Adrenal gland (tissue), 12 donors: Measurements from ENCODE around the gene CWC27. TPM values are rescaled to one million over a fixed set of nuclear protein-coding genes. Genes with fewer than 3 reads are reported as not detected.
A peak's percentile ranks its signal among the peaks of the same experiment; 100 is the strongest.

Source experiments
- DNase-seq, 7 donors: peaks; one replicate each; pipeline ENCODE4 v3.0.0-alpha.2; 2019 to 2020
- H3K27ac ChIP-seq, 5 donors: fragments of 200-600 bp; sonication (generic) in 4 of 5; 1 replicate in 3 of 5; 2 replicates in 2 of 5; pipeline versions ENCODE4 v1.5.1 to v1.8.0; 2016 to 2020; ENCODE audit warnings: mild to moderate bottlenecking in 1 of 5
- H3K27me3 ChIP-seq: fragments of 200-600 bp; 2 replicates; pipeline ENCODE4 v1.8.0; 2021
- H3K36me3 ChIP-seq, 2 donors: fragments of 200-600 bp; replicated peaks in 1 of 2; 1 replicate in 1 of 2; 2 replicates in 1 of 2; pipeline versions ENCODE4 v1.5.1 to v1.8.0; 2018 to 2022
- H3K4me1 ChIP-seq, 2 donors: fragments of 200-600 bp; replicated peaks in 1 of 2; 1 replicate in 1 of 2; 2 replicates in 1 of 2; pipeline versions ENCODE4 v1.5.1 to v1.8.0; 2018 to 2021
- H3K4me3 ChIP-seq, 4 donors: fragments of 200-600 bp; sonication (generic) in 3 of 4; one replicate each; pipeline ENCODE4 v1.5.1; 2016 to 2018
- H3K9me3 ChIP-seq, 3 donors: fragments of 200-600 bp; sonication (generic) in 1 of 3; replicated peaks in 1 of 3; 1 replicate in 2 of 3; 2 replicates in 1 of 3; pipeline versions ENCODE4 v1.5.1 to v1.8.0; 2016 to 2021
- POLR2A ChIP-seq, 2 donors: fragments of 450-650 bp; IDR thresholded peaks; one replicate each; pipeline ENCODE4 v1.6.1; 2017; ENCODE audit warnings: antibody characterized with exemption in 2 of 2, mild to moderate bottlenecking in 2 of 2, moderate library complexity in 1 of 2
- WGBS, 4 donors: extraction: QIAGEN DNeasy Blood & Tissue Kit in 2 of 4; methylation state at CpG; one replicate each; pipeline versions ENCODE4 v1.1.5 to v1.1.7; 2013 to 2017; 5-methylcytosine and 5-hydroxymethylcytosine counted together
- intact Hi-C, 2 donors: fragments of 100-400 bp; cut with DNase I; formaldehyde crosslinking; loops; one replicate each; pipeline versions ENCODE4 v1.14.1 to v1.15.0; 2022 to 2023
- polyA plus RNA-seq, 3 donors: library from polyadenylated mRNA; stranded (reverse); fragments of 200-250 nt in 2 of 3; fragments of 350-450 nt in 1 of 3; fragmentation: Illumina TruSeq in 1 of 3; extraction: RNeasy Lipid Tissue Mini Kit (QIAGEN cat#74804) in 1 of 3; gene quantifications; one replicate each; pipeline ENCODE4 v1.2.3, GENCODE V29; 2013 to 2014
- total RNA-seq, 9 donors: library from RNA; depleted of rRNA in 4 of 9; stranded (reverse); fragments of >200 nt in 4 of 9; fragments of 120-200 nt in 1 of 9; fragmentation: NEBNext Ultra II Directional in 1 of 9; extraction: Animal tissue kit (Norgen Biotek cat#: 25700) in 1 of 9; gene quantifications; one replicate each; pipeline versions ENCODE4 v1.1.0 to v1.2.4, GENCODE V29; 2013 to 2023
- TF ChIP-seq, protein P1 (sequence below), 6 experiments: fragments of 450-650 bp in 4 of 6; fragments of 200-600 bp in 2 of 6; sonication (generic) in 1 of 6; IDR thresholded peaks; 1 replicate in 5 of 6; 2 replicates in 1 of 6; pipeline versions ENCODE4 v1.5.1 to v1.8.0; 2016 to 2021; ENCODE audit warnings: antibody characterized with exemption in 6 of 6, mild to moderate bottlenecking in 2 of 6, moderate library complexity in 1 of 6
- donor health status: healthy with polysubstance abuse.
- donor health status: Bipolar disorder and iron deficiency.
- donor health status: DM: yes; HTN: yes; CAD: no.
- donor health status: DM: no; HTN: no; CAD: no.
- donor health status: DM: no; HTN: no; CAD: no.
- donor health status: DM: yes; HTN: yes; CAD: no.

Gene CWC27
- total and polyA plus RNA-seq, 12 donors = 7.3 to 31.0 (median 15.6) TPM

GRCh38 chr5:64784451-64785025, 15.8 kb downstream of the CWC27 start:
- TF ChIP-seq, protein P1, sequence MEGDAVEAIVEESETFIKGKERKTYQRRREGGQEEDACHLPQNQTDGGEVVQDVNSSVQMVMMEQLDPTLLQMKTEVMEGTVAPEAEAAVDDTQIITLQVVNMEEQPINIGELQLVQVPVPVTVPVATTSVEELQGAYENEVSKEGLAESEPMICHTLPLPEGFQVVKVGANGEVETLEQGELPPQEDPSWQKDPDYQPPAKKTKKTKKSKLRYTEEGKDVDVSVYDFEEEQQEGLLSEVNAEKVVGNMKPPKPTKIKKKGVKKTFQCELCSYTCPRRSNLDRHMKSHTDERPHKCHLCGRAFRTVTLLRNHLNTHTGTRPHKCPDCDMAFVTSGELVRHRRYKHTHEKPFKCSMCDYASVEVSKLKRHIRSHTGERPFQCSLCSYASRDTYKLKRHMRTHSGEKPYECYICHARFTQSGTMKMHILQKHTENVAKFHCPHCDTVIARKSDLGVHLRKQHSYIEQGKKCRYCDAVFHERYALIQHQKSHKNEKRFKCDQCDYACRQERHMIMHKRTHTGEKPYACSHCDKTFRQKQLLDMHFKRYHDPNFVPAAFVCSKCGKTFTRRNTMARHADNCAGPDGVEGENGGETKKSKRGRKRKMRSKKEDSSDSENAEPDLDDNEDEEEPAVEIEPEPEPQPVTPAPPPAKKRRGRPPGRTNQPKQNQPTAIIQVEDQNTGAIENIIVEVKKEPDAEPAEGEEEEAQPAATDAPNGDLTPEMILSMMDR (IDR thresholded peaks at IDR 0.05) = peak; percentile 76 to 88 (median 84)
- no peak for TF ChIP-seq POLR2A (IDR thresholded peaks at IDR 0.05)
- H3K4me3 ChIP-seq = no peak overlapping the region
- peak; percentile 53 to 90 (median 78) for DNase-seq
- no peak overlapping the region for H3K27ac ChIP-seq
- WGBS, 4 donors = 3 to 7% (median 5%) methylated on average over 3 of the region's 3 CpGs
- no peaks in the 10 kb centered on the region for H3K36me3 ChIP-seq
- no peaks in the 10 kb centered on the region for H3K9me3 ChIP-seq
- no peaks in the 10 kb centered on the region for H3K27me3 ChIP-seq
- peaks cover 3 to 4% of the 10 kb centered on the region in 2 donors for H3K4me1 ChIP-seq
- intact Hi-C loops = loop anchor here (5.0 to 10.0 kb wide), 2 partner anchors 147 to 560 kb away; no protein-coding TSS in a partner anchor

DNA sequence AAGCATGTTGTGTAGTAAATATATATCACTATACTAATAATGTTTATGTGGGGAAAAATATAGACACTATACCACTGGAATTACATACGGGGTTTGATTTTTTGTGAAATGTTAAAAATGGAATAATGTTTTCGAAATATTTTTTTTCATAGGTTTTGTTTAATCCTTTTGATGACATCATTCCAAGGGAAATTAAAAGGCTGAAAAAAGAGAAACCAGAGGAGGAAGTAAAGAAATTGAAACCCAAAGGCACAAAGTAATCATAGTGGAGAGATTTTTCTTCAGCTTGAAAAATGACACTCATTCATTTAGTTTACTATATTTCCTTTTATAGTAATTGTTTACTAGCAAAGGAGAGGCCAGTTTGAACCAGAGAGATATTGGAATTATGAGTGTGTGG, 17.6 kb downstream of the CWC27 start:
- Histone ChIP-seq H3K36me3 (no peaks in the 10 kb centered on the region), H3K9me3 (no peaks in the 10 kb centered on the region), H3K27ac (no peak overlapping the region), H3K4me1 (peaks cover 3 to 4% of the 10 kb centered on the region in 2 donors), H3K27me3 (no peaks in the 10 kb centered on the region), H3K4me3 (no peak overlapping the region)
- intact Hi-C loops = loop anchor here in 1 of 2 donors (5.0 to 10.0 kb wide), 2 partner anchors 149 to 562 kb away; no protein-coding TSS in a partner anchor
- no peak for DNase-seq
- WGBS, 4 donors = 88 to 92% (median 90%) methylated on average over 2 of the region's 2 CpGs
- TF ChIP-seq, protein P1 (IDR thresholded peaks at IDR 0.05) = no peak
- TF ChIP-seq POLR2A (IDR thresholded peaks at IDR 0.05) = no peak

GRCh38 chr5:64788156-64788555, 19.4 kb downstream of the CWC27 start:
- TF ChIP-seq, protein P1 (IDR thresholded peaks at IDR 0.05) = no peak
- TF ChIP-seq POLR2A (IDR thresholded peaks at IDR 0.05) = no peak
- H3K4me1 ChIP-seq = peaks cover 3 to 4% of the 10 kb centered on the region in 2 donors
- WGBS, 4 donors = 38 to 47% (median 42%) methylated on average over 2 of the region's 2 CpGs
- no peaks in the 10 kb centered on the region for H3K36me3 ChIP-seq
- no peak for DNase-seq
- H3K27ac ChIP-seq = no peak overlapping the region
- no peaks in the 10 kb centered on the region for H3K27me3 ChIP-seq
- intact Hi-C loops = loop anchor here in 1 of 2 donors (5.0 to 10.0 kb wide), 2 partner anchors 151 to 563 kb away; no protein-coding TSS in a partner anchor
- no peaks in the 10 kb centered on the region for H3K9me3 ChIP-seq
- no peak overlapping the region for H3K4me3 ChIP-seq

GRCh38 chr5:64789457-64789856, 20.7 kb downstream of the CWC27 start:
- no peaks in the 10 kb centered on the region for H3K36me3 ChIP-seq
- no peak overlapping the region for H3K27ac ChIP-seq
- no peak for DNase-seq
- WGBS, 4 donors = 91 to 95% (median 94%) methylated on average over 3 of the region's 3 CpGs
- intact Hi-C loops = loop anchor here in 1 of 2 donors (5.0 to 10.0 kb wide), 2 partner anchors 152 to 565 kb away; no protein-coding TSS in a partner anchor
- TF ChIP-seq POLR2A (IDR thresholded peaks at IDR 0.05) = no peak
- TF ChIP-seq, protein P1 (IDR thresholded peaks at IDR 0.05) = no peak
- no peaks in the 10 kb centered on the region for H3K9me3 ChIP-seq
- no peaks in the 10 kb centered on the region for H3K27me3 ChIP-seq
- peaks cover 3 to 4% of the 10 kb centered on the region in 2 donors for H3K4me1 ChIP-seq
- no peak overlapping the region for H3K4me3 ChIP-seq
